ENCODE measurements around the gene CTIF. TPM values are rescaled to one million over a fixed set of nuclear protein-coding genes. Genes with fewer than 3 reads are reported as not detected.

The CTIF gene
- 11.2 to 16.5 TPM (median 15.0 TPM) in 5 replicates for total RNA-seq (2022; extraction: Qiagen RNA extraction)

DNA sequence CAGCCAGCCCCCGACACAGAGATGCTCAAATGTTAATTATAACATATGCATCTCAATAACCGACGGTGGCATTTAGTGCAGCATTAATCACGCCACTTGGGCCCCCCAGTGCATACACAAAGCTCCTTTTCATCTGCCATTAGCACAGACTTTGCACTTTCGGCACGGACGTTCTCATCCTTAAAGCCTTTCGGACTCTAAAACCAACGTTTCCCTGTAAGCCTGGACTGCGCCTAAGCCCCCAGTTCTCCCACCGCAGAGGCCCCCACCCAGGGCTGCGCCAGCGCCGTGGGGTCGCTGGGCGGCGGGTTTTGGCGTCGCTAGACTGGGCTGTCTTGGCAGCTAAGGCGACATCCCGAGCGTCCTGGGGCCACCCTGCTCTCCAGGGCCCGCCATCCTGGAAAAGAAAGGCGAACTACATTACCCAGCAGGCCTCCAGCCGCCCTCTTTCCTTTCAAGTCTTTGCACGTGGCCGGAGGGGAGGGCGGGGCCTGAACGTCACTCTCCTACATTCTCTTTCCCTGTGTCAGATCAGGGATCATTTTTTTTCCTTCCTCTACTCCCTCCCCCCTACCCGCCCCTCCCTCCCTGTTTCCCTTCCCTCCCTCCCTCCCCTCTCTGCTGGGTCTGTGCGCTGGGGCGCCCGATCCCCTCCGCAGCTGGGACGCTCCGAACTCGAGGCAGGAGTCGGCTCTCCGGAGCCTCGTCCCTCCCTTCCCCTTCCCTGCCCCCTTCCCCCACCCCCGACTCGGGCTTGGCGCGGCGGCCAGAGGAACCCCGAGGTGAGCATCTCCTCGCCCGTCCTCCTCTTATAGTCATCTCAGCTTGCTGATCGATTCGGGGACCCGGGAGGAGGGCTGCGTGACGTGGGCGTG, at the start of gene CTIF:
CTIF (plus strand) TSS at position 501 of the 875 bp plus-strand sequence. CDS start 80,535 bp downstream, outside the sequence.

Other genes with a start within 250 kb of the CTIF start
- gene ZBTB7C, start 129.6 kb upstream of the CTIF start, total RNA-seq (2022; extraction: Qiagen RNA extraction): 0.14 to 0.29 TPM (median 0.19 TPM) in 5 replicates